Renal cortical epithelial cell (primary cell): ENCODE data around the gene LINGO3. TPM values are rescaled to one million over a fixed set of nuclear protein-coding genes. Genes with fewer than 3 reads are reported as not detected.
A peak's percentile ranks its signal among the peaks of the same experiment; 100 is the strongest.

Experiments
- DNase-seq: peaks from one replicate; pipeline ENCODE4 v3.0.0-alpha.2; 2011; ENCODE audit warnings: low read depth
- total RNA-seq: library from RNA; depleted of rRNA; stranded (reverse); fragments of >200 nt; gene quantifications from 2 replicates; pipeline ENCODE4 v1.2.3, GENCODE V29; 2014

Gene LINGO3
- total RNA-seq, 1 donor from 2014 or later: 0.05 TPM

DNA sequence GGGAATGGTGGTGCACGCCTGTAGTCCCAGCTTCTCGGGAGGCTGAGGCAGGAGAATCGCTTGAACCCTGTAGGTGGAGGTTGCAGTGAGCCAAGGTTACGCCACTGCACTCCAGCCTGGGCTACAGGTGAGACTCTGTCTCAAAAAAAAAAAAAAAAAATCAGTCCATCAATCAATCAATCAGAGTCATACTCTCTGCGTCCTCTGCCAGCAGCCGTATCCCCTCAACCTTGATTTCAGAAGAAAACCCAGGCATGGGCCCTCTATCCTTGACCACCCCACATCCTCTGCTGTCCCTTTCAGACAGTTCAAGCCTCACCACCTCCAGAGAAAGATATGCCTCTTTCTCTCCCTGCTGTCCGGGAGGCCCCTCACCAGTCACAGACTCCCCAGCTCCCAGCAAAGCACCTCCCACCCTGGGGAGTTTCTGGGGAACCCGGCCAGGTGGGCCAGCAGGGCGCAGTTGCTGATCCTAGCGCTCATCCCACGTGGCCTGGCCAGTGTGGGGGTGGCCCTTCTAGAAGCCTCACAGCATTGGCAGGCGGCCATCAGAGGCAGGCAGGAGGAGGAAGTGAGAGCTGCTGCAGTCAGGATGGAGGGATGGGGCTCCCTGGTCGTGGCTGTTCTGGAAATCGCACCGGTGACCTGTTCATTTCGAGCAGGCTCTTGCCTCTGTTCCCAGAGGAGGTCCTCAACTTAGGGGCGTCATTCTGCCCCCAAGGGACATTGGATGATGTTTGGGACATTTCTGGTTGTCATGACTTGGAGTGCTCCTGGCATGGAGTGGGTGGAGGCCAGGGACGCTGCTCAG is 41.6 kb downstream of the LINGO3 start:
- DNase-seq: peak; percentile 38

- no peak for DNase-seq
Measured at GRCh38 chr19:2261438-2262172, 46.3 kb downstream of the LINGO3 start.

DNA sequence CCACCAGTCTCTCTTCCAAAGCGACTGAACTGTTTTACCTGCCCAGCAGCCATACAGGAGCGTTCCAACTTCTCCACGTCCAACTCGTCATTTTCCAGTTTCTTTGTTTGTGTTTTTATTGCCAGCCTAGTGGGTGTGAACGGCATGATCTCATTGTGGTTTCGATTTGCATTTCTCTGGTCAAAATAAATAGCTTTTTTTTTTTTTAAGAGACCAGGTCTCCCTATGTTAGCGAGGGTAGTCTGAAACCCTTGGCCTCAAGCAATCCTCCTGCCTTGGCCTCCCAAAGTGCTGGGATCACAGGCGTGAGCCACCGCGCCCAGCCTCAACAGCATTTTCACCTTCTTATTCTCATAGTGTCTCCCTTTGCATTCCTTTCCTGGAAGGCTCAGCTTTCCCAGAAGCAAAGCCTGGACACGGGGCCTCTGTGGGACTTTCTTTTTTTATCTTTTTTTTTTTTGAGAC is 47.6 kb downstream of the LINGO3 start:
- peak; percentile 55 for DNase-seq

- DNase-seq: no peak
Measured at GRCh38 chr19:2259336-2259735, 48.6 kb downstream of the LINGO3 start.

Other genes starting within 250 kb of the LINGO3 start
- 16.0 and 46.7 TPM in 2 replicates for gene MOB3A, start 211.8 kb downstream of the LINGO3 start, total RNA-seq
- 0.89 and 3.5 TPM in 2 replicates for gene IZUMO4, start 211.2 kb downstream of the LINGO3 start, total RNA-seq
- 111 and 175 TPM in 2 replicates for gene AP3D1, start 156.6 kb downstream of the LINGO3 start, total RNA-seq
- 1.9 and 8.4 TPM in 2 replicates for gene DOT1L, start 144.2 kb downstream of the LINGO3 start, total RNA-seq
- 68.1 and 121 TPM in 2 replicates for gene PLEKHJ1, start 71.8 kb downstream of the LINGO3 start, total RNA-seq
- 21.0 and 39.2 TPM in 2 replicates for gene SF3A2, start 71.3 kb downstream of the LINGO3 start, total RNA-seq
- 1.0 TPM in 1 of 2 replicates, not detected in the other for gene AMH, start 58.8 kb downstream of the LINGO3 start, total RNA-seq
- 3.3 TPM in 1 of 2 replicates, not detected in the other for gene JSRP1, start 51.7 kb downstream of the LINGO3 start, total RNA-seq
- 0.05 TPM in 1 of 2 replicates, not detected in the other for gene PEAK3, start 26.0 kb downstream of the LINGO3 start, total RNA-seq
- gene LSM7, start 20.4 kb upstream of the LINGO3 start, total RNA-seq: 69.3 and 119 TPM in 2 replicates
- 12.5 and 43.7 TPM in 2 replicates for gene SPPL2B, start 20.5 kb upstream of the LINGO3 start, total RNA-seq
- 0.05 TPM in 1 of 2 replicates, not detected in the other for gene TMPRSS9, start 52.1 kb upstream of the LINGO3 start, total RNA-seq
- 31.8 and 45.5 TPM in 2 replicates for gene TIMM13, start 119.4 kb upstream of the LINGO3 start, total RNA-seq
- gene LMNB2, start 148.8 kb upstream of the LINGO3 start, total RNA-seq: 47.4 and 75.4 TPM in 2 replicates
- 31.4 and 50.2 TPM in 2 replicates for gene GADD45B, start 168.0 kb upstream of the LINGO3 start, total RNA-seq